Stimulated activated effector memory CD8-positive, alpha-beta T cell treated with anti-CD3 and anti-CD28 coated beads, Interleukin-12 subunit alpha, Interleukin-12 subunit beta, amount 100 ng/mL, for 72 hours (primary cell): Measurements from ENCODE around the gene FAM72B.
A peak's percentile ranks its signal among the peaks of the same experiment; 100 is the strongest.
"Not testable (repeated sequence)": the region's sequence is repeated elsewhere in the genome, so short reads cannot be mapped to it uniquely, and the experiment has no call there.

Experiments
- ATAC-seq: fragments of 150-1000 bp; cut with Tn5 transposase; 2 replicates; pipeline ENCODE4 v1.10.0; 2021
- DNase-seq, 2 donors: peaks; one replicate each; pipeline ENCODE4 v3.0.0; 2021 to 2022; ENCODE audit warnings: low spot score in 2 of 2
- H3K27ac Mint-ChIP-seq: one replicate; pipeline ENCODE4 v1.8.0; 2022; ENCODE audit warnings: mild to moderate bottlenecking, mixed read lengths
- H3K36me3 Mint-ChIP-seq: one replicate; pipeline ENCODE4 v1.8.0; 2022; ENCODE audit warnings: mild to moderate bottlenecking, mixed read lengths
- H3K4me1 Mint-ChIP-seq: one replicate; pipeline ENCODE4 v1.8.0; 2022; ENCODE audit warnings: mixed read lengths
- H3K4me3 Mint-ChIP-seq: one replicate; pipeline ENCODE4 v1.8.0; 2022; ENCODE audit warnings: mild to moderate bottlenecking, mixed read lengths
- H3K9me3 Mint-ChIP-seq: one replicate; pipeline ENCODE4 v1.8.0; 2022; ENCODE audit warnings: mixed read lengths

The FAM72B gene

GRCh38 chr1:121207328-121207727, 23.2 kb upstream of the FAM72B start:
- not testable (repeated sequence) for H3K9me3 Mint-ChIP-seq, ATAC-seq, H3K4me3 Mint-ChIP-seq, H3K27ac Mint-ChIP-seq, H3K36me3 Mint-ChIP-seq, H3K4me1 Mint-ChIP-seq, DNase-seq

GRCh38 chr1:121205786-121206711, 21.9 kb upstream of the FAM72B start:
- peaks cover 10% of the 10 kb centered on the region for H3K4me1 Mint-ChIP-seq
- peak; percentile 64 for ATAC-seq
- not testable (repeated sequence) for H3K4me3 Mint-ChIP-seq, H3K36me3 Mint-ChIP-seq, DNase-seq, H3K27ac Mint-ChIP-seq, H3K9me3 Mint-ChIP-seq

GRCh38 chr1:121202986-121203385, 18.8 kb upstream of the FAM72B start:
- not testable (repeated sequence) for H3K27ac Mint-ChIP-seq, H3K4me3 Mint-ChIP-seq, H3K36me3 Mint-ChIP-seq, ATAC-seq, H3K9me3 Mint-ChIP-seq, DNase-seq
- H3K4me1 Mint-ChIP-seq: peaks cover 10% of the 10 kb centered on the region

- H3K4me3 Mint-ChIP-seq, H3K36me3 Mint-ChIP-seq, ATAC-seq, H3K4me1 Mint-ChIP-seq, H3K9me3 Mint-ChIP-seq, H3K27ac Mint-ChIP-seq, DNase-seq: not testable (repeated sequence)
These were observed 17.1 kb upstream of the FAM72B start for GRCh38 chr1:121200985-121201981.

- not testable (repeated sequence) for ATAC-seq, H3K36me3 Mint-ChIP-seq, H3K9me3 Mint-ChIP-seq, H3K4me3 Mint-ChIP-seq, DNase-seq, H3K4me1 Mint-ChIP-seq, H3K27ac Mint-ChIP-seq
These were observed 16.1 kb upstream of the FAM72B start for GRCh38 chr1:121200232-121200631.

GRCh38 chr1:121199763-121200162, 15.6 kb upstream of the FAM72B start:
- DNase-seq, H3K9me3 Mint-ChIP-seq, H3K4me1 Mint-ChIP-seq, H3K4me3 Mint-ChIP-seq, ATAC-seq, H3K36me3 Mint-ChIP-seq, H3K27ac Mint-ChIP-seq: not testable (repeated sequence)

GRCh38 chr1:121197095-121197882, 13.1 kb upstream of the FAM72B start:
- ATAC-seq, H3K4me1 Mint-ChIP-seq, DNase-seq, H3K36me3 Mint-ChIP-seq, H3K27ac Mint-ChIP-seq, H3K4me3 Mint-ChIP-seq, H3K9me3 Mint-ChIP-seq: not testable (repeated sequence)

GRCh38 chr1:121192512-121192911, 8.4 kb upstream of the FAM72B start:
- not testable (repeated sequence) for H3K4me3 Mint-ChIP-seq, H3K9me3 Mint-ChIP-seq, ATAC-seq, H3K27ac Mint-ChIP-seq, H3K4me1 Mint-ChIP-seq, DNase-seq, H3K36me3 Mint-ChIP-seq

- DNase-seq, H3K36me3 Mint-ChIP-seq, ATAC-seq, H3K4me1 Mint-ChIP-seq, H3K27ac Mint-ChIP-seq, H3K9me3 Mint-ChIP-seq: not testable (repeated sequence)
- peak overlapping the region; percentile 32 for H3K4me3 Mint-ChIP-seq
These were observed 3.8 kb upstream of the FAM72B start for GRCh38 chr1:121187914-121188313.

GRCh38 chr1:121186191-121186590, 2.1 kb upstream of the FAM72B start:
- not testable (repeated sequence) for H3K9me3 Mint-ChIP-seq, DNase-seq, H3K4me1 Mint-ChIP-seq, ATAC-seq, H3K36me3 Mint-ChIP-seq
- Mint-ChIP-seq H3K4me3 (peak overlapping the region; percentile 74), H3K27ac (peak overlapping the region; percentile 77)

- DNase-seq, H3K36me3 Mint-ChIP-seq, H3K4me1 Mint-ChIP-seq, H3K9me3 Mint-ChIP-seq: not testable (repeated sequence)
- peak; percentile 29 for ATAC-seq
- Mint-ChIP-seq H3K27ac (peak overlapping the region; percentile 94), H3K4me3 (peak overlapping the region; percentile 81)
These were observed 1.1 kb upstream of the FAM72B start for GRCh38 chr1:121185140-121185708.

- H3K4me1 Mint-ChIP-seq, H3K36me3 Mint-ChIP-seq, H3K27ac Mint-ChIP-seq, ATAC-seq, H3K9me3 Mint-ChIP-seq: not testable (repeated sequence)
- H3K4me3 Mint-ChIP-seq: peak overlapping the region; percentile 81
- DNase-seq: peak in 1 of 2 donors; percentile 53
These were observed 273 bp downstream of the FAM72B start for GRCh38 chr1:121183867-121184266.

GRCh38 chr1:121178197-121178596, 5.9 kb downstream of the FAM72B start:
- H3K4me3 Mint-ChIP-seq, H3K4me1 Mint-ChIP-seq, ATAC-seq, H3K9me3 Mint-ChIP-seq, DNase-seq, H3K36me3 Mint-ChIP-seq, H3K27ac Mint-ChIP-seq: not testable (repeated sequence)

- not testable (repeated sequence) for H3K4me3 Mint-ChIP-seq, DNase-seq, ATAC-seq, H3K27ac Mint-ChIP-seq, H3K36me3 Mint-ChIP-seq, H3K9me3 Mint-ChIP-seq, H3K4me1 Mint-ChIP-seq
These were observed 7.5 kb downstream of the FAM72B start for GRCh38 chr1:121176649-121177048.
